Pons (tissue), 1 donor: Measurements from ENCODE around the gene UMOD.
"Not testable (repeated sequence)": the region's sequence is repeated elsewhere in the genome, so short reads cannot be mapped to it uniquely, and the experiment has no call there.

ENCODE experiments used
- DNase-seq: peaks from one replicate; pipeline ENCODE4 v3.0.0-alpha.2; 2016; ENCODE audit warnings: low spot score

The UMOD gene

DNA sequence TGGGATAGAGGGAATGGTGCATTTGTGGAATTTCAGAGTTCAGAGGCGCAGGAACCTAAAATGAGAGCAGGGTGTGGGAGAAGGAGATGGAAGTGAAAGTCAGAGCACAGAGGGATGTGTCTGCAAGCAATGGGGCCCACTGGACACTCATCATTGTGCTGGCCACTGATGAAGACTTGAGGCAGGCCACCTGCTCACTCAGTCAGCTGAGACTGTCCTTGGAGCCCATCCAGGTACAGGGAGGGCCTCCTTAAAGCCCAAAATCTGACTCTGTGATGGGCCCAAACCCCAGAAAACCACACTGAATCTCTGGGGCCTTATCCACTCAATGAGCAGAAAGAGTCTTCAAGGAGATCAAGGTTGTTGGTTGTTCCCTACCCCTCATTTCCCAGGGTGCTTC is 30.8 kb downstream of the UMOD start:
- DNase-seq = no peak

DNA sequence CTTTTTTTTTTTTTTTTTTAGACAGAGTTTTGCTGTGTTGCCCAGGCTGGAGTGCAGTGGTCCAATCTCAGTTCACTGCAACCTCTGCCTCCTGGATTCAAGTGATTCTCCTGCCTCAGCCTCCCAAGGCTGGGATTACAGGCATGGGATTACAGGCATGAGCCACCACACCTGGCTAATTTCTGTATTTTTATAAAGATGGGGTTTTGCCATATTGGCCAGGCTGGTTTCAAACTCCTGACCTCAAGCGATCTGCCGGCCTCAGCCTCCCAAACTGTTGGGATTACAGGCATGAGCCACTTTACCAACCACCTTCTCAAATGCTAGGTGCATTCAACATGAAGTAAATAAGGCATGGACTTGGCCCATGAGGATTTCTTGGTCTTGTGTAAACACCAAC is 31.5 kb downstream of the UMOD start:
- DNase-seq = not testable (repeated sequence)

DNA sequence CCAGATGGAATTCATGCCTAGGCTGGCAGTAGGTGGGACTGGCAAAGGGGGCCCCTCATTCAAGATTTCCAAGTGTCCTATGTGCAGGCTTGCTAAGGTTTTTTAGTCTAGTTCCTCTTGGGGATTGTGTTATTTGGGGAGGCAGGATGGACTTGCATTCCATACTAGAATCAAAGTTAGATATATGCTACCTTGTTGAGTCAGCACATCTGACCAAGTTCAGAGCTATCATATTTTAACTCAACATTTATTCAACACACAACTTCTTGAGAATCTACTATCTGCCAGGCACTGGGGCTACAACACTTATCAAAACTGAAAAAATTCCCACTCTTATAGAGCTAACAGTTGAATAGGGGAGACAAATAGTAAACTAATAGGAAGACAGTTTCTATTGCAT is 31.9 kb downstream of the UMOD start:
- DNase-seq = no peak

GRCh38 chr16:20320178-20320577 is 32.3 kb downstream of the UMOD start:
- no peak for DNase-seq

GRCh38 chr16:20319406-20319805 is 33.1 kb downstream of the UMOD start:
- no peak for DNase-seq

DNA sequence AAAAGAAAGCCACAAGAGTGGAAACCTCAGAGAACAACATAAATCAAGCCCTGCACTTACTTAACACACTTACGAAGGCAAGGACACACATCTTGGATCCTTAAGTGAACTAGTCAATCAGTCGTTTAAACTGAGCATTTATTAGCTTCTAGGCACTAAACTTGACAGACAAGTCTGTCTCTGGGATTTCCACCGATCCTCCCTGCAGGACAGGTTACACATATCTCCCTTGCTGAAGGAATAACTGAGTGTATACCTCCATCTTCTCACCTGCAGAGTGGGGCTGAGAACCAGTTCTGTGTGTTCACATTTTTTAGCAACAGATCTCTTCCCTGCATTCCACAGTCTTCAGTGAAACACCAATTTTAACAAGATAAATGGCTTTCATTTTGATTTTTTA is 34.1 kb downstream of the UMOD start:
- no peak for DNase-seq

DNA sequence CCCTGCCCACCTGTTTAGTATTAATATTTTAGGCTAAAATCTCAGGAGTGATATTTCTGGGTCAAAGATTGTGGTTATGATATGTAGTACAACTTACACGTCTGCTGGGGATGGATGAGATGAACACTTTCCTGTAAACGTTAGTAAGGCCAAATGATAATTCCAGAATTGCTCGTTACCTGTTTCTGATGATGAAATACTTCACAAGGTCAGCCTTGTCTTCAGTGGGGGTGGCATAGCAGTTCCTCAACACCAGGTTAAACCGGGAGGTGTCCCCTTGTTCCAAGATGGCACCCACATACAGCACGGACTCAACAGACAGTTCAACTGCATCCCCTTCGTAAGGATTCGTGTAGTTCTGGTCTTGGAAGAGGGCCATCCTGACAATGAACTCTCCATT is 34.5 kb downstream of the UMOD start:
- no peak for DNase-seq

DNA sequence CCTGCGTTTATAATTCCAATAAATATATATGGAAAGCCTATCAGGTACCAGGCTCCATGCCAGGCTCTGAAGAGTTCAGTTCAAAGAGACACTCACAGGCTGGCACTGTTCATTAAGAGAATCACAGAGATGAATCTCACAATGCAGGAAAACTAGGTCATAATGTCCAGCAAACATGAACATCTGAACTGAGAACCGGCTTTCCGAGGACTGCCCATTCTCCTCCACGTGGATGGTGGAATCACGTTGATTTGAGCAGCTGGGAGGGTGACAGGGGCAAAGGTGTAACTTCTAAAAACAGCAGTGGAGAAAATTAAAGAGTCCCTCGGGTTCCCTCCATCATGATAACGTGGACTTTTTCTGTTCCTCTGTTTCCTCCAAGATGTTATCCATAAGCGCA is 35.4 kb downstream of the UMOD start:
- no peak for DNase-seq

GRCh38 chr16:20316715-20317114 is 35.8 kb downstream of the UMOD start:
- no peak for DNase-seq

DNA sequence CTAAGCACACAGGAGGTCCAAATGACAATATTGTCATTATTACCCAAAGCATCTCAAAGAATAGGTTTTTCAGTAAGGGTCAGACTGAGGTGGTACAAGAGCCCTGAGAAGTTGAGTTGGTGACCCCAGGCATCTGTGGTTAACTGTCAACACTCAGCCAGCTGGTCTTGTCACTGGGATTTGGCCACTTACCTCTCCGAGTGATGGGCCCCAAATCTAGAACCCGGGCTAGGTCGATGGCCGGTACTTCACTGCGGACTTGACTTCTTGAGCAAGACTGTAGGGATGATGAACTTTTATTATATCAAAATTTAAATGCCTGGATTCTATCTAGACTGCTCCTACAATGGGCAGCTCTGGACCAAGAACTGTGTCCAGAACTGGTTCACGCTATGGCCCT is 36.8 kb downstream of the UMOD start:
- no peak for DNase-seq

DNA sequence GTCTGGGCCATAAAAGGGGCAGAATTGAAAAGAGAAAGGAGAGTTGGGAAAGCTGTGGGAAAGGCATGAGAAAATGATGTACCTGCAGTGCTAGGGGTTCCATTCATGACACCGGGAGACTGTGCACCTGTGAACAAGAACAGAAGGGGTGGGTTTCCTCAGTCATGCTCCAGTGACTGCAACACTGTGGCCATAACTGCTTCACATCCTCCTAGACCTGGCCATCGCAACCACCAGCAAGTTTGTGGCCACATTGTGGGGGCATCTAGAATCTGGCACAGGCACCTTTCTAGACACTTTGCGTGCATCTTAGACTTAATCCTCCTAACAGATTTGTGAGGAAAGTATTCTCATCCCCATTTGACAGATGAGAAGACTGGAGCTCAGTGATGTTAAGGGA is 37.9 kb downstream of the UMOD start:
- no peak for DNase-seq

- no peak for DNase-seq
Observed at GRCh38 chr16:20313741-20314140, 38.8 kb downstream of the UMOD start.

DNA sequence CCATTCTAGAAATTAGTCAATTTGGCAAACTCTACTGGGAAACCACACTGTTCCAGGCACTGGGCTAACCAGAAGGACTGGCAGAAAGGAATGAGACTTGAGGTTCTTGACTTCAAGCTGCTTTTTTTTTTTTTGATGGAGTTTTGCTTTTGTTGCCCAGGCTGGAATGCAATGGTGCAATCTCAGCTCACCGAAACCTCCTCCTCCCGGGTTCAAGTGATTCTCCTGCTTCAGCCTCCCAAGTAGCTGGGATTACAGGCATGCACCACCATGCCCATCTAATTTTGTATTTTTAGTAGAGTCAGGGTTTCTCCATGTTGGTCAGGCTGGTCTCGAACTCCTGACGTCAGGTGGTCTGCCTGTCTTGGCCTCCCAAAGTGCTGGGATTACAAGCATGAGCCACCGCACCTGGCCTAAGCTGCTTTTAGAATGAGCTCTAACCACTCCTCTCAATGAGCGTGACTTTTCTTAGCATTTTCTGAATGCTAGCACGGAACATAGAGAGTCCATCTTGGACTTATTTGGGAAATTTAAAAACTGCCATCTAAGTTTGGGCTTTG is 39.9 kb downstream of the UMOD start:
- DNase-seq = not testable (repeated sequence)

DNA sequence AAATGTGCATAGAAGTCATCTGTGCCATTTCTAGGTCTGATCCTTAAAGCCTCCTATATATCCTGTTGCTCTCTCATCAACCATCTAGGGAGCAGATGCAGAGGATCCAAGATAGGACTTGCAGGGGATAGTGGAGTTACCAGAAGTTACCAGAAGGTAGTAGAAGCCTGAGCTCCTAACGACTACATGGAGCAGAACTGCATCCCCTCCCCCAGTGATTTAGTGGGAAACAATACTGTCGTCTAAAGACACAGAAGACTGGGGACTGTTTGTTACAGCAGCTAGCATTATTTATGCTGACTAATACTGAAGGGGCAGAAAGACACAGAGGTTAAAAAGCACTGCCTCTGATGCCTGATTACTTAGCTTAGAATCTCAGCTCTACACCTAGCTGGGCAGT is 41.0 kb downstream of the UMOD start:
- DNase-seq = no peak

DNA sequence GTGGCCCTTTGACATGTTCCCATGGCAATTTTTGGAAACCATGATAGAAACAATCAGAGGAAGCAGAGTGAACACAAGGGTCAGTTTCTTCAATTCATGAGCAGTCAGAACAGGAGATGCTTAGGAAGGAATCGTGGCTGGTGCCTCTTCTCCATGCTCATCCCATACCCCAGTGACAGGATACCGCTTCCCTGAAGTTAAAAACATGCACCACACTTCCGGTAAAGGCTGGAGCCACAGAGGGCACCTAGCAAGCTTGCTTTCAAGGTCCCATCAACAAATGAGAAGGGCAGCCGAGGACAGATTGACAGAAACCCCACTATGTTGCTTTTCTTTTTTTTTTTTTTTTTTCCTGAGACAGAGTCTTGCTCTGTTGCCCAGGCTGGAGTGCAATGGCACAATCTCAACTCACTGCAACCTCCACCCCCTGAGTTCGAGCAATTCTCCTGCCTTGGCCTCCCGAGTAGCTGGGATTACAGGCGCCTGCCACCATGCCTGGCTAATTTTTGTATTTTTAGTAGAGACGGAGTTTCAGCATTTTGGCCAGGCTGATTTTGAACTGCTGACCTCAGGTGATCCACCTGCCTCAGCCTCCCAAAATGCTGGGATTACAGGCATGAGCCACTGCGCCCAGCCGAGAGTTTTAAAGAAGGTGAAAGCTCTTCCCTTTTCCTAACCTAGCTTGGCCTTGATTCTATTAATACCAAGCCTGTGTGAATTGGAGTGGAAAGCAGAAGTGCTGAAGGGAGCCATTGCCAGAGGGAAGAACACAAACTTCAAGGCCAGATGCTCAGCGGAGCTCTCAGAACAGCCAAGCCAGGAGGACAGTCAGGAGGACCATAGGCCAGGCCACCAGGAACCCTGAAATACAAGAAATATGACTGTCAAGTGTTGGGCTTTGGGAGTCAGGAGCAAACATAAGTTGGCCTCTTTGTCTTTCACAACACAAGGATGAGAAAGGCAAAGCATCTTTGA is 41.8 kb downstream of the UMOD start:
- DNase-seq = no peak

DNA sequence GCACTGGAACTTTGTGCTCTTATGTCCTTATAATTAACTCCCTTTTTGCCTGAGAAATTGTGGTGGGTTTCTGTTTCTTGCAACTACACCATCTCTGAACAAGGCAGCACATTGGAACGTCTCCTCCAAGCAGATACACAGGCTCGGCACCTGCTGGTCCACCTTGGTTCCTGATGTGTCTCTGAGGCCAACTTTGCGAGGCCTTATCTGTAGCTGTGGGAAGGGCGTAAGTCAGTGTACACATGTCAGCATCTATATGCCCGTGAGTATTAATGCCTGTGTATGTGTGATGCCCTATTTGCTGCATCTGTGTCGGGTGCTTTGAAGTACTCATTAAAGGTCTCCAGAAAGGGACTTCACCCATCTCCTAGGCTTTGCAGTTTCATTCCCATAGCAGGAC is 42.7 kb downstream of the UMOD start:
- no peak for DNase-seq

DNA sequence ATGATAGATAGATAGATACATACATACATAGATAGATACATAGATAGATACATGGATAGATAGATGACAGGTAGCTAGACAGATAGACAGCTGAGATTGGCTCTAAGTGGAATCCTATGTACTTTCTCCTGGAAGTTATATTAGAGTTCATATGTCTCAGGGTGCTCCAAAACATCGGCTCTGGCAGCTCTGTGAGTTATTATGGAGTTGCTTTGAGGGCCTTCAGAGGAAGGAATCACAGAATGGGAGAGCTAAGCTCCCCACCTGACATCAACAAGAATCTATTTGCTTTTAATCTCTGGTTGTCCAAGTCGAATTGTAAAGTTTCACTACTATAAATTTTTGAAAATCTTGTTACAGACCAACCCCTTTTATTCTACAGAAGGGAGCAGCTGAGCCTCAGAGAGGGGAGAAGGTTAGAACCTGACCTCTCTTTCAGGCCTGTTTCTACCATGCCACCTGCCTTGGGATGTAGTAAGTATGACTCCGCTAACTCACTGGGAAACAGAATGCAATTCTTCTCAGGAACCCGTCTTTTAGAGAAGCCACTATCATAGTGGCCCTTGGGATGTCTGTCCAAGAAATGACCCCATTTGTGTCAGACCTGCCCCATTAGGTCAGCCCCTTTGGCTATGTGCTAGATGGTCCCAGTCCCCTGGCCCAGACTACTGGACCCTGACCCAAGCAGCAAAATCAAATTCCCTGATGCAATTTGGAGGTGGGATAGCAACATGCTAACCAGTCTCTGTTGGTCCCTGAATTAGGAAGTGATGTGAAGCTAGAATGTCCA is 43.5 kb downstream of the UMOD start:
- no peak for DNase-seq

GRCh38 chr16:20308266-20308665 is 44.2 kb downstream of the UMOD start:
- no peak for DNase-seq

- DNase-seq = no peak
Observed at GRCh38 chr16:20307791-20308190, 44.7 kb downstream of the UMOD start.

- no peak for DNase-seq
Observed at GRCh38 chr16:20307240-20307671, 45.3 kb downstream of the UMOD start.

GRCh38 chr16:20306401-20306800 is 46.1 kb downstream of the UMOD start:
- no peak for DNase-seq

- DNase-seq = no peak
Observed at GRCh38 chr16:20303012-20303411, 49.5 kb downstream of the UMOD start.

GRCh38 chr16:20302389-20302788 is 50.1 kb downstream of the UMOD start:
- DNase-seq = no peak
